Thoracic aorta (tissue), 2 donors: Measurements from ENCODE around the gene CACNA1H. TPM values are rescaled to one million over a fixed set of nuclear protein-coding genes. Genes with fewer than 3 reads are reported as not detected.

Experiments
- ATAC-seq: fragments of 150-250 bp; one replicate; pipeline ENCODE4 v1.8.0; 2017; ENCODE audit warnings: low read depth; ENCODE audit not compliant: insufficient number of reproducible peaks, low FRiP score
- DNase-seq: peaks from one replicate; pipeline ENCODE4 v3.0.0-alpha.2; 2020; ENCODE audit warnings: low spot score
- H3K27ac ChIP-seq, 2 donors: fragments of 200-600 bp; sonication (generic); 1 replicate in 1 of 2; 2 replicates in 1 of 2; pipeline ENCODE4 v1.5.1; 2016; ENCODE audit warnings: mild to moderate bottlenecking in 2 of 2, moderate library complexity in 2 of 2
- H3K27me3 ChIP-seq: fragments of 200-600 bp; sonication (generic); replicated peaks from 2 replicates; pipeline ENCODE4 v1.6.0; 2016; ENCODE audit warnings: mild to moderate bottlenecking; ENCODE audit not compliant: insufficient read depth
- H3K36me3 ChIP-seq: fragments of 200-600 bp; sonication (generic); one replicate; pipeline ENCODE4 v1.5.1; 2016
- H3K4me1 ChIP-seq, 2 donors: fragments of 200-600 bp; sonication (generic); 1 replicate in 1 of 2; 2 replicates in 1 of 2; pipeline versions ENCODE4 v1.5.1 to v1.6.0; 2016; ENCODE audit warnings: low read depth in 2 of 2, mild to moderate bottlenecking in 1 of 2; ENCODE audit not compliant: control insufficient read depth in 1 of 2
- H3K4me3 ChIP-seq: fragments of 200-600 bp; sonication (generic); 2 replicates; pipeline ENCODE4 v1.5.1; 2016; ENCODE audit warnings: mild to moderate bottlenecking
- H3K9me3 ChIP-seq: fragments of 200-600 bp; sonication (generic); 2 replicates; pipeline ENCODE4 v1.5.1; 2016
- CTCF ChIP-seq: fragments of 200-600 bp; sonication (generic); IDR thresholded peaks from one replicate; pipeline ENCODE4 v1.5.1; 2019; ENCODE audit warnings: antibody characterized with exemption
- total RNA-seq, 2 donors: library from RNA; depleted of rRNA; stranded (reverse); fragments of >200 nt; gene quantifications; one replicate each; pipeline versions ENCODE4 v1.1.0 to v1.2.3, GENCODE V29; 2016

CACNA1H gene
- total RNA-seq, 2 donors from 2014 or later = 14.7 to 33.0 TPM

DNA sequence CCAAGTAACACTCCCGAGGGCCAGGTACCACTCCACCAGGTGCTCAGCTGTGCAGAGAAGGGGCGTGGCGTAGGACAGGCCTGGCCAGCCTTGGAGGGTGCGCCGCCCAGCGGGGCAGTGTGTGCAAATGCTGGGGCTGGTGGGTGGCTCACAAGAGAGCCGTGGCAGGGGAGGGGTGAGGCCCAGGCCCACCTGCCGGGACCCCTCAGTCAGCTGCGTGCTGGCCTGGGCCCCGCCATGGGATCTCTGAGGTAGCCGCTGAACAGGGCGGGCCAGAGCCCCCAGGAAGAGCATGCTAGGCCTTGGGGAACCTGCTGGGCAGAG lies 63.4 kb downstream of the CACNA1H start:
- Histone ChIP-seq H3K36me3 (no peaks in the 10 kb centered on the region), H3K27me3 (no peaks in the 10 kb centered on the region), H3K27ac (no peak overlapping the region), H3K9me3 (no peaks in the 10 kb centered on the region), H3K4me3 (no peak overlapping the region), H3K4me1 (no peaks in the 10 kb centered on the region)
- no peak for TF ChIP-seq CTCF
- ATAC-seq = no peak
- DNase-seq = no peak

GRCh38 chr16:1216681-1217400 lies 63.9 kb downstream of the CACNA1H start:
- Histone ChIP-seq H3K4me1 (no peaks in the 10 kb centered on the region), H3K36me3 (no peaks in the 10 kb centered on the region), H3K27me3 (no peaks in the 10 kb centered on the region), H3K4me3 (no peak overlapping the region), H3K27ac (no peak overlapping the region), H3K9me3 (no peaks in the 10 kb centered on the region)
- no peak for ATAC-seq
- no peak for TF ChIP-seq CTCF
- DNase-seq = no peak

DNA sequence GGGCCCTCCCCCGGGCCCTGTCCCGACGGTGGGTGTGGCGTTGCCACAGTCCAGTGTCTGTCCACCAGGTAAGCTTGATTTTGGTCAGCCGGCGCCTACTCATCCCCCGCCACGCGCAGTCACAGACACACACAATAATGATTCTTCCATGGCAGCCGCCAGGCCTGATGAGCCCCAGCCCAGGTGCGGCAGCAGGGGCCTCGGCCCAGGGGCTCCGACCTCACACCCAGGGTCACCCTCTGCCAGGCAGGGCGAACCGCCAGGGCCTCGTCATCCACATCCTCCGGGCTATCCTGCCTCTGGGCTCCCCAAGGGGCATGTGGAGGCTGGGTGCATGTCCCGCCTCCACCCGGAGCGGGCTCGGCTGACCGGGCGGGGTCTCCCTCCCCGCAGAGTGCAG lies 64.6 kb downstream of the CACNA1H start:
- no peak overlapping the region for H3K27ac ChIP-seq
- H3K27me3 ChIP-seq = no peaks in the 10 kb centered on the region
- ATAC-seq (no peak), DNase-seq (no peak)
- no peaks in the 10 kb centered on the region for H3K9me3 ChIP-seq
- H3K36me3 ChIP-seq = no peaks in the 10 kb centered on the region
- no peak overlapping the region for H3K4me3 ChIP-seq
- TF ChIP-seq CTCF = no peak
- H3K4me1 ChIP-seq = no peaks in the 10 kb centered on the region

DNA sequence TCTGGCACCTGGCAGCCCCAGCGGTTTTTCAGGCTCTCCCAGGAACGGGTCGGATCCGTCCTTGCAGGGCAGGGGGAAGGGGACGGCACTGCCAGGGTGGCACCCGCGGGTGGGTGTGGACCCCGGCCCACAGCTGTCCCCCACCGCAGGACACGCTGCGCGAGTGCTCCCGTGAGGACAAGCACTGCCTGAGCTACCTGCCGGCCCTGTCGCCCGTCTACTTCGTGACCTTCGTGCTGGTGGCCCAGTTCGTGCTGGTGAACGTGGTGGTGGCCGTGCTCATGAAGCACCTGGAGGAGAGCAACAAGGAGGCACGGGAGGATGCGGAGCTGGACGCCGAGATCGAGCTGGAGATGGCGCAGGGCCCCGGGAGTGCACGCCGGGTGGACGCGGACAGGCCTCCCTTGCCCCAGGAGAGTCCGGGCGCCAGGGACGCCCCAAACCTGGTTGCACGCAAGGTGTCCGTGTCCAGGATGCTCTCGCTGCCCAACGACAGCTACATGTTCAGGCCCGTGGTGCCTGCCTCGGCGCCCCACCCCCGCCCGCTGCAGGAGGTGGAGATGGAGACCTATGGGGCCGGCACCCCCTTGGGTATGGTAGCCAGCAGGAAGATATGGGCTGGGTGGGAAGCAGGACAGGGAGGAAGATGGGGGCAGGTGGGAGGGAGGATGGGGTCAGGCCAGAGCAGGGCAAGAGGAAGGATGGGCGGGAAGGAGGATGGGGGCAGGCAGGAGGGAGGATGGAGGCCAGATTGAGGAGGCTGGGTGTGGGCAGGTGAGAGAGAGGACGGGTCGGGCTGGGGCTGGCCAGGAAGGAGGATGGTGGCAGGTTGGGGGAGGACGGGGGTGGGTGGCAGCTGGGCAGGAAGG lies 65.4 kb downstream of the CACNA1H start:
- H3K27ac ChIP-seq = no peak overlapping the region
- no peaks in the 10 kb centered on the region for H3K27me3 ChIP-seq
- no peaks in the 10 kb centered on the region for H3K9me3 ChIP-seq
- no peaks in the 10 kb centered on the region for H3K36me3 ChIP-seq
- DNase-seq (no peak), ATAC-seq (no peak)
- no peaks in the 10 kb centered on the region for H3K4me1 ChIP-seq
- no peak for TF ChIP-seq CTCF
- no peak overlapping the region for H3K4me3 ChIP-seq

- no peaks in the 10 kb centered on the region for H3K9me3 ChIP-seq
- no peaks in the 10 kb centered on the region for H3K36me3 ChIP-seq
- no peak overlapping the region for H3K4me3 ChIP-seq
- no peaks in the 10 kb centered on the region for H3K4me1 ChIP-seq
- DNase-seq (no peak), ATAC-seq (no peak)
- no peak for TF ChIP-seq CTCF
- H3K27ac ChIP-seq = no peak overlapping the region
- no peaks in the 10 kb centered on the region for H3K27me3 ChIP-seq
Measured at GRCh38 chr16:1218930-1219611, 66.2 kb downstream of the CACNA1H start.
